SU-DHL-6 (cell line): ENCODE data around the gene LTBP2.

Experiments used
- H2AFZ ChIP-seq: fragments of 200-600 bp; sonication (generic); 2 replicates; pipeline ENCODE4 v1.6.1; 2014; ENCODE audit warnings: low read depth, mild to moderate bottlenecking, moderate library complexity, mixed read lengths, antibody characterized with exemption, low read length; ENCODE audit not compliant: severe bottlenecking
- H3F3A ChIP-seq: fragments of 200-600 bp; shearing (Covaris generic); 2 replicates; pipeline ENCODE4 v1.6.0; 2016; ENCODE audit warnings: antibody characterized with exemption, mild to moderate bottlenecking; ENCODE audit not compliant: insufficient read depth
- H3K27ac ChIP-seq: fragments of 200-600 bp; sonication (generic); 2 replicates; pipeline ENCODE4 v1.5.1; 2016; ENCODE audit warnings: low read depth, mild to moderate bottlenecking, low read length, moderate library complexity, mixed read lengths
- H3K27me3 ChIP-seq: fragments of 200-600 bp; sonication (generic), shearing (Covaris generic); 2 replicates; pipeline ENCODE4 v1.6.0; 2014; ENCODE audit warnings: mild to moderate bottlenecking, low read length
- H3K36me3 ChIP-seq: fragments of 200-600 bp; sonication (generic); 2 replicates; pipeline ENCODE4 v1.6.1; 2014; ENCODE audit warnings: mild to moderate bottlenecking, low read length, mixed read lengths
- H3K4me2 ChIP-seq: fragments of 300-600, 200-600 bp; shearing (Covaris generic), sonication (generic); 2 replicates; pipeline ENCODE4 v1.6.0; 2014; ENCODE audit warnings: low read length, low read depth, mild to moderate bottlenecking; ENCODE audit not compliant: poor library complexity, severe bottlenecking
- H3K4me3 ChIP-seq: fragments of 200-600 bp; sonication (generic); 2 replicates; pipeline ENCODE4 v1.5.1; 2014; ENCODE audit warnings: antibody characterized with exemption, low read length, mild to moderate bottlenecking, mixed read lengths; ENCODE audit not compliant: insufficient read depth, poor library complexity, severe bottlenecking
- H3K79me2 ChIP-seq: fragments of 200-600 bp; sonication (generic); 2 replicates; pipeline ENCODE4 v1.6.1; 2014; ENCODE audit warnings: mild to moderate bottlenecking, low read length, moderate library complexity; ENCODE audit not compliant: insufficient read depth
- H3K9ac ChIP-seq: fragments of 200-600 bp; sonication (generic); 2 replicates; pipeline ENCODE4 v1.7.0; 2014; ENCODE audit warnings: mild to moderate bottlenecking, low read length
- H3K9me2 ChIP-seq: fragments of 200-600 bp; sonication (generic); replicated peaks from 2 replicates; pipeline ENCODE4 v1.6.1; 2014; ENCODE audit warnings: low read length; ENCODE audit not compliant: insufficient read depth
- H3K9me3 ChIP-seq: fragments of 200-600 bp; sonication (generic); 2 replicates; pipeline ENCODE4 v1.6.1; 2014; ENCODE audit warnings: low read length, mixed read lengths; ENCODE audit not compliant: insufficient read depth
- H4K20me1 ChIP-seq: fragments of 200-600 bp; sonication (generic); 2 replicates; pipeline ENCODE4 v1.6.1; 2014; ENCODE audit warnings: low read depth, mild to moderate bottlenecking, antibody characterized with exemption, low read length, moderate library complexity, mixed read lengths
- EZH2phosphoT487 ChIP-seq: fragments of 200-600 bp; sonication (generic), shearing (Covaris generic); conservative IDR thresholded peaks from 2 replicates; pipeline ENCODE4 v1.6.1; 2018; ENCODE audit warnings: mild to moderate bottlenecking, antibody characterized with exemption, low read length, moderate library complexity, mixed read lengths
- TF ChIP-seq, protein P1 (sequence below): fragments of 200-600 bp; sonication (generic); IDR thresholded peaks from one replicate; pipeline ENCODE4 v1.5.1; 2017; ENCODE audit warnings: antibody characterized with exemption, mild to moderate bottlenecking, low read length, moderate library complexity; ENCODE audit not compliant: insufficient read depth, poor library complexity, severe bottlenecking

The LTBP2 gene

DNA sequence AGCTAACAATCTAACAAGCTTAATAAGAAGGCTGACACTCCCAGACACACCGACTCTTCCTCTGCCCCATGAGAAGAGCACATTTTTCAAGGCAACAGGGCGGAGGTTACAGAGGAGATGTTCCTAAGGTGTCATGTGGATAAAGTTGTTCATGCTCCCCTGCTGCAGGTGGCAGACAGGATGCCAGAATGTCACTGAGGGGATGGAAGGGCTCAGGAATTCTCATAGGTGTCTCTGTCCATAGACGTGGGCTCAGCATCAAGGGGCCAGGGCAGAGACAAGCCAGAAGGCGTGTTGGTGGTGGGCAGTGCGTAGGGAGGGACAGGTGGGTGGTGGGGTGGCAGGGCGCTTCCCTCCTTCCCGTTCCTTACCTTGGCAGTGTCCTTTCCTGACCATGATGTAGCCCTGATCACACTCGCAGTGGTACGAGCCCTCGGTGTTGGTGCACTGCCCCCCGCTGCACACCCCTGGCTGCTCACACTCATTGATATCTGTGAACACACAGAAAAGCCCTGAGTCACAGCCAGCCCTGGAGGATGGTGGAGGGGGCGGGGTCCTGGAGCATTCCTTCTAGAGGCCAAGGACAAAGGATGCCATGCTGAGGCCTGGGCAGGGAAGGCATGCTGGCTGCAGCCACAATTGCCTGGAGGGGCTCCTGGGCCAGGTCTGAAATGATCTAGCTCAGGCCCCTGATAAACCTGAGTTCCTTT, 95.4 kb downstream of the LTBP2 start:
- no peak overlapping the region for H3K27ac ChIP-seq
- H3K9ac ChIP-seq = no peak overlapping the region
- H2AFZ ChIP-seq = no peak overlapping the region
- TF ChIP-seq, protein P1, sequence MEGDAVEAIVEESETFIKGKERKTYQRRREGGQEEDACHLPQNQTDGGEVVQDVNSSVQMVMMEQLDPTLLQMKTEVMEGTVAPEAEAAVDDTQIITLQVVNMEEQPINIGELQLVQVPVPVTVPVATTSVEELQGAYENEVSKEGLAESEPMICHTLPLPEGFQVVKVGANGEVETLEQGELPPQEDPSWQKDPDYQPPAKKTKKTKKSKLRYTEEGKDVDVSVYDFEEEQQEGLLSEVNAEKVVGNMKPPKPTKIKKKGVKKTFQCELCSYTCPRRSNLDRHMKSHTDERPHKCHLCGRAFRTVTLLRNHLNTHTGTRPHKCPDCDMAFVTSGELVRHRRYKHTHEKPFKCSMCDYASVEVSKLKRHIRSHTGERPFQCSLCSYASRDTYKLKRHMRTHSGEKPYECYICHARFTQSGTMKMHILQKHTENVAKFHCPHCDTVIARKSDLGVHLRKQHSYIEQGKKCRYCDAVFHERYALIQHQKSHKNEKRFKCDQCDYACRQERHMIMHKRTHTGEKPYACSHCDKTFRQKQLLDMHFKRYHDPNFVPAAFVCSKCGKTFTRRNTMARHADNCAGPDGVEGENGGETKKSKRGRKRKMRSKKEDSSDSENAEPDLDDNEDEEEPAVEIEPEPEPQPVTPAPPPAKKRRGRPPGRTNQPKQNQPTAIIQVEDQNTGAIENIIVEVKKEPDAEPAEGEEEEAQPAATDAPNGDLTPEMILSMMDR = no peak
- TF ChIP-seq EZH2phosphoT487 = no peak
- no peaks in the 10 kb centered on the region for H3K9me3 ChIP-seq
- H3K79me2 ChIP-seq = no peaks in the 10 kb centered on the region
- no peak overlapping the region for H3K4me3 ChIP-seq
- H3F3A ChIP-seq = no peaks in the 10 kb centered on the region
- H3K9me2 ChIP-seq = no peaks in the 10 kb centered on the region
- no peak overlapping the region for H3K4me2 ChIP-seq
- no peaks in the 10 kb centered on the region for H3K36me3 ChIP-seq
- no peaks in the 10 kb centered on the region for H3K27me3 ChIP-seq
- no peaks in the 10 kb centered on the region for H4K20me1 ChIP-seq

DNA sequence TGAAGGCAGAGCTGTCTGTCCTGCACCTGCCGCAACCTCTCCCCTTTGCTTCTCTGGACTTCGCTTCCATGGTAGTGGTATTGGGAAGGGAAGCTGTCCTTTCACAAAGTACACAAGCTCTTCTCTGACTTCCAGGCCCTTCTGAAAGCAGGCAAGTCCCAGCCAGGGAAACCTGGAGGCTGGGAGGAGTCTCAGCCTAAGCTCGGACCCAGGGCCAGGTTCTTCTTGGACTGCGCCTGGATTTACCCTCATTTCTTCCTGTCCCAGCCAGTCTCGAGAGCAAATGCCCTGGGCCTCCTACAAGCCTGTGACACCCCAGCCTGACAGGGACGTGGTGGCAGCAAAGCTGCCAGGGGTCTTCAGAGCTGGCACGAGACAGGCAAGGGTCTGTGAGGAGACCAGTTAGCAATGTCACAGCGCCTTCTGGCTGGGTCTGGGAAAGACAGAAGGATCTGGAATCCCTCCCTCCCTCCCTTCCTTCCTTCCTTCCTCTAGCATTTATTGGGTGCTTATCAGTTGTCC, 96.1 kb downstream of the LTBP2 start:
- H3K36me3 ChIP-seq = no peaks in the 10 kb centered on the region
- no peak overlapping the region for H3K4me2 ChIP-seq
- no peak overlapping the region for H3K27ac ChIP-seq
- no peaks in the 10 kb centered on the region for H4K20me1 ChIP-seq
- no peaks in the 10 kb centered on the region for H3K27me3 ChIP-seq
- no peak overlapping the region for H3K9ac ChIP-seq
- no peaks in the 10 kb centered on the region for H3F3A ChIP-seq
- H3K4me3 ChIP-seq = no peak overlapping the region
- H3K9me2 ChIP-seq = no peaks in the 10 kb centered on the region
- no peak overlapping the region for H2AFZ ChIP-seq
- H3K9me3 ChIP-seq = no peaks in the 10 kb centered on the region
- no peak for TF ChIP-seq EZH2phosphoT487
- TF ChIP-seq, protein P1 = no peak
- H3K79me2 ChIP-seq = no peaks in the 10 kb centered on the region

DNA sequence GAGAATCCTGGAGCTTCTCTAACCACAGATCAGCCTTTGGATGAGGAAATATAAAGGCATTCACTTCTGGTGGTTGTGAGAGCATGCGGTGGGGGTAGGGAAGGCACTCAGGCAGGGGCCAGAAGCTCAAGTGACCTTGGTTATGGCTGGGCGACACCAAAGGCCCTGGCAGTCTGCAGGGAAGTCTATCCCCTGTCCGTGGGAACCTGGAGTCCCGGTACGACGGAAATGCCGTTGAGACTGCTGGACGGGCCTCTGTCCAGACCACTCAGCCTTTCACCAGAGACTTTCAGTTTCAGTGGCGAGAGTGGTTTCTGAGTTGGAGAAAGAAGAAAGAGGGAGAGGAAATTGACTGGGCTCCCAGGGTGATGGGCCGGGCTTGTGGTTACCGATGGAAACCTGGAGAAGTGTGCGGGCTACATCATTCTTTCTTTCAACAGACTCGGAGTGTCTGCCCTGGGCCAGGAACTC, 97.5 kb downstream of the LTBP2 start:
- no peak overlapping the region for H3K4me2 ChIP-seq
- TF ChIP-seq, protein P1 = no peak
- TF ChIP-seq EZH2phosphoT487 = no peak
- H3K9me2 ChIP-seq = no peaks in the 10 kb centered on the region
- no peak overlapping the region for H2AFZ ChIP-seq
- no peaks in the 10 kb centered on the region for H3F3A ChIP-seq
- H3K9me3 ChIP-seq = no peaks in the 10 kb centered on the region
- no peaks in the 10 kb centered on the region for H3K79me2 ChIP-seq
- no peak overlapping the region for H3K4me3 ChIP-seq
- no peaks in the 10 kb centered on the region for H3K36me3 ChIP-seq
- no peaks in the 10 kb centered on the region for H4K20me1 ChIP-seq
- H3K27ac ChIP-seq = no peak overlapping the region
- no peaks in the 10 kb centered on the region for H3K27me3 ChIP-seq
- no peak overlapping the region for H3K9ac ChIP-seq
